Brain microvascular endothelial cell (primary cell): ENCODE results near the gene FIGN.
A peak's percentile ranks its signal among the peaks of the same experiment; 100 is the strongest.

Experiments
- DNase-seq: peaks from one replicate; pipeline ENCODE4 v3.0.0-alpha.2; 2020
- H3K27ac ChIP-seq: fragments of 250-450 bp; sonication (Bioruptor Pico); 2 replicates; pipeline ENCODE4 v1.5.1; 2020; ENCODE audit warnings: mild to moderate bottlenecking, moderate library complexity
- H3K27me3 ChIP-seq: fragments of 250-450 bp; sonication (Bioruptor Pico); replicated peaks from 2 replicates; pipeline ENCODE4 v1.5.1; 2020; ENCODE audit warnings: mild to moderate bottlenecking
- H3K36me3 ChIP-seq: fragments of 250-450 bp; sonication (Bioruptor Pico); replicated peaks from 2 replicates; pipeline ENCODE4 v1.5.1; 2020; ENCODE audit warnings: mild to moderate bottlenecking
- H3K4me3 ChIP-seq: 2 replicates; pipeline ENCODE4 v1.5.1; 2011; ENCODE audit warnings: low read depth, mild to moderate bottlenecking, control low read depth, low read length, moderate library complexity
- CTCF ChIP-seq: IDR thresholded peaks from 2 replicates; pipeline ENCODE4 v1.5.1; 2011; ENCODE audit warnings: low read depth, mild to moderate bottlenecking, moderate library complexity, low read length, control low read depth, inconsistent platforms; ENCODE audit errors: missing control alignments
- in situ Hi-C: cut with HindIII; loops from 2 replicates; pipeline ENCODE4 v1.10.0; 2017; ENCODE audit warnings: low sequenced_read_pairs, low pct_ligation_motif_present

The FIGN gene

GRCh38 chr2:163667064-163667887 lies 68.5 kb downstream of the FIGN start:
- in situ Hi-C loops: no loop called here
- peak; percentile 86 for DNase-seq
- no peak for TF ChIP-seq CTCF
- Histone ChIP-seq H3K4me3 (no peak overlapping the region), H3K36me3 (no peaks in the 10 kb centered on the region), H3K27ac (peak overlapping the region; percentile 63), H3K27me3 (no peaks in the 10 kb centered on the region)

- no peak for DNase-seq
- H3K27me3 ChIP-seq: no peaks in the 10 kb centered on the region
- TF ChIP-seq CTCF: no peak
- H3K27ac ChIP-seq: peak overlapping the region; percentile 14
- H3K4me3 ChIP-seq: no peak overlapping the region
- H3K36me3 ChIP-seq: no peaks in the 10 kb centered on the region
- in situ Hi-C loops: no loop called here
Measured at GRCh38 chr2:163665817-163666216, 70.0 kb downstream of the FIGN start.

- no peak for DNase-seq
- in situ Hi-C loops: no loop called here
Measured at GRCh38 chr2:163665051-163665450, 70.8 kb downstream of the FIGN start.

GRCh38 chr2:163664610-163665009 lies 71.2 kb downstream of the FIGN start:
- DNase-seq: peak; percentile 56
- no peak for TF ChIP-seq CTCF
- H3K27ac ChIP-seq: peak overlapping the region; percentile 14
- in situ Hi-C loops: no loop called here
- no peaks in the 10 kb centered on the region for H3K27me3 ChIP-seq
- H3K36me3 ChIP-seq: no peaks in the 10 kb centered on the region
- H3K4me3 ChIP-seq: no peak overlapping the region

More at GRCh38 chr2:163665051-163665450, 70.8 kb downstream of the FIGN start:
- Histone ChIP-seq H3K4me3 (no peak overlapping the region), H3K27me3 (no peaks in the 10 kb centered on the region), H3K36me3 (no peaks in the 10 kb centered on the region), H3K27ac (peak overlapping the region; percentile 14)
- no peak for TF ChIP-seq CTCF

- Histone ChIP-seq H3K27me3 (no peaks in the 10 kb centered on the region), H3K36me3 (no peaks in the 10 kb centered on the region), H3K27ac (no peak overlapping the region), H3K4me3 (no peak overlapping the region)
- in situ Hi-C loops: no loop called here
- no peak for TF ChIP-seq CTCF
- DNase-seq: peak; percentile 29
Measured at GRCh38 chr2:163662141-163662780, 73.5 kb downstream of the FIGN start.
